HG02938 (cell line): ENCODE data around the gene JRKL.
"Not testable (repeated sequence)": the region's sequence is repeated elsewhere in the genome, so short reads cannot be mapped to it uniquely, and the experiment has no call there.

Experiments
- ATAC-seq: cut with Tn5 transposase; IDR thresholded peaks from one replicate; pipeline ENCODE4 v1.9.1; 2021; ENCODE audit warnings: mild to moderate bottlenecking, moderate library complexity; ENCODE audit not compliant: unreplicated experiment

The JRKL gene

DNA sequence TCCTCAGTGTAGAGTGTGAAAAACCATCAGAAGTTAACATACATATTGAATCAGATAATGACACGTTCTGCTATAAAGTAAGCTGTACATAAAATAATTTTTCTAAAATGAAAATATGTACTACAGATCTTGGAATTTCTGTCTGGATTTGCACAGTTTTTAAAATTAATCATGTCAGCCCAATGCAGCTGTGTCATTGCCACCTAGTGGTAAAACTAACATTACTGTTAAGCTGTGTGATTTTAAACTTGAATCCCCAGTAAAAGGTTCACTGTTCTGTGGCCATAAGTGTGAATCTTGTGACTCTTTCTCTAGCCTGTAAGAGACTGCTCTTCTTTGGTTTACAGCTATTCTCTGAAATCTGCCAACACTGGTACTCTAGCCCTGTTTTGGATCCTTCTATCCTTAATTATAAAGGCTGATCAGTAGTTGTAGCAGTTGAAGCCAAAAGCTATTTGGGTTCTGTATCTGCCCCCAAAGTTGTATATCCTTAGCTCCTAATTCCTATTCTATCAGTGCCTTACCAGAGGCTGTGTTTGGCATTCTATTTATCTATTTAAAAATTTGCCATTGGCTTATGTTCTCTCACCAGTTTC lies 4.0 kb downstream of the JRKL start:
- ATAC-seq: no peak

DNA sequence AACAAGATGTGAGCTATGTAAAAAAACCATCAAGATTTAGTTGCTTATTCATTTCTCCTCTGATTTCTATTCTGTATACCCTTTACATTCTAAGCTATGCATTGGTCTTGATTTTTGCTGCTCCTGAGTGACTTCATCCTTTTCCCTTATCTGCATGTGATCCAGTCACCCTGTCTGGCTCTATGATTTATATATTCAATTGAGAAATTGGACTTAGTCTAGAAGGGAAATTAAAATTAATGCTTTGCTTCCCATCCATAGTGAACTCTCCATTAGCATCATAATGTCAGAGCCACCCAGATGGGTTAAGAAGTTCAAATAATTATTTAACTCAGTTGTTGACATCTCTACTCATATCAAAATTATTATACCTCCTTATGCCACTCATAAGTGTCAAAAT lies 5.0 kb downstream of the JRKL start:
- no peak for ATAC-seq

DNA sequence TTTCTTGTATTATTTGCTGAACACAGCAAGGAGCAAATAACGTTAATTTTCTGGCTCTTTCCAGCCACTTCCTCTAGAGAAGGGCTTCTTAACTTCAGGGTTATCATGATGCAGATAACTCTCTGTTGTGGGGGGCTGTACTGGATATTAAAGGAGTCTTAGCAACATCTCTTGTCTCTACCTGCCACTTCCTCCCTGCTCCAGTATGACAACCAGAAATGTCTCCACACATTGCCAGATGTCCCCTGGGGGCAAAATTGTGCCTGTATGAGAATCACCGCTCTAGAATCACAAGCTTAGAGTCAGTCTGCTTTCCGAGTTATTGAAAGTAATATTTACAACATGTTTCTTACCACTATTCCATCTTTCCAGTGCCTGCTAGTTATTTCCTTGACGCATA lies 6.8 kb downstream of the JRKL start:
- ATAC-seq: no peak

DNA sequence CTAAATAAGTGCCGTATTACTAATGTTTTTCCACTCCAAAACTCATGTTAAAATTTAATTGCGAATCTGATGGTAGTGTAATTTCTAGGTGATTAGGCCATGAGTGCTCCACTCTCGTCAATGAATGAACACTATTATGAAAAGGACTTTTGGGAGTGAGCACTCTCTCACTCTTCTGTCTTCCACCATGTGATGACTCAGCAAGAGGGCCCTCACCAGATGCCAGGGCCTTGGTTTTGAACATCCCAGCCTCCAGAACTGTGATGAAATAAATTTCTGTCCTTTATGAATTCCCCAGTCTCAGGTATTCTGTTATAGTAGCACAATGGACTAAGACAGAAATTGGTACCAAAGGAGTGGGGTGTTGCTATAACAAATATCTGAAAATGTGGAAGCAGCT lies 8.1 kb downstream of the JRKL start:
- no peak for ATAC-seq

DNA sequence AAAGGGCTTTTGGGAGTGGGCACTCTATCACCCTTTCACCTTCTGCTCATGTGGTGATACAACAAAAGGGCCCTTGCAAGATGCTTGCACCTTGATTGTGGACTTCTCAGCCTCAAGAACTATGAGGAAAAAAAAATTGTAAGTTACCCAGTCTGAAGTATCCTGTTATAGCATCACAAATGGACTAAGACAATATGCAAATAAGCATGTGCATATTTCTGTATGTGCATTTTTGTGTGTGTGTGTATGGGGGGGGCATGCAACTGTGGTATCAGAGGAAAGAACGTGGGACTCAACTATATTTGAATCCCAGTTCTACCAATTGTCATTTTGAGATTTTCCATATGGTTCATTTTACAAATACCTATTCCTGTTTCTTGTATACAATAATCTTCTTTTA lies 10.9 kb downstream of the JRKL start:
- no peak for ATAC-seq

DNA sequence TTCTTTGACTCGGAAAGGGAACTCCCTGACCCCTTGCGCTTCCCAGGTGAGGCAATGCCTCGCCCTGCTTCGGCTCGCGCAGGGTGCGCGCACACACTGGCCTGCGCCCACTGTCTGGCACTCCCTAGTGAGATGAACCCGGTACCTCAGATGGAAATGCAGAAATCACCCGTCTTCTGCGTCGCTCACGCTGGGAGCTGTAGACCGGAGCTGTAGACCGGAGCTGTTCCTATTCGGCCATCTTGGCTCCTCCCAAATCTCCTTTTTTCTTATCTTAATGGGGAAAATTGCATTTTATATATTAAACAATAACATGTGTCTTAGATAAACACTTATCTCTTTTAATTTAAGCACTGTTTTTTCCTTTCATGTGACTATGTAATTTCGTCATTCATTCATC lies 21.6 kb downstream of the JRKL start:
- not testable (repeated sequence) for ATAC-seq

DNA sequence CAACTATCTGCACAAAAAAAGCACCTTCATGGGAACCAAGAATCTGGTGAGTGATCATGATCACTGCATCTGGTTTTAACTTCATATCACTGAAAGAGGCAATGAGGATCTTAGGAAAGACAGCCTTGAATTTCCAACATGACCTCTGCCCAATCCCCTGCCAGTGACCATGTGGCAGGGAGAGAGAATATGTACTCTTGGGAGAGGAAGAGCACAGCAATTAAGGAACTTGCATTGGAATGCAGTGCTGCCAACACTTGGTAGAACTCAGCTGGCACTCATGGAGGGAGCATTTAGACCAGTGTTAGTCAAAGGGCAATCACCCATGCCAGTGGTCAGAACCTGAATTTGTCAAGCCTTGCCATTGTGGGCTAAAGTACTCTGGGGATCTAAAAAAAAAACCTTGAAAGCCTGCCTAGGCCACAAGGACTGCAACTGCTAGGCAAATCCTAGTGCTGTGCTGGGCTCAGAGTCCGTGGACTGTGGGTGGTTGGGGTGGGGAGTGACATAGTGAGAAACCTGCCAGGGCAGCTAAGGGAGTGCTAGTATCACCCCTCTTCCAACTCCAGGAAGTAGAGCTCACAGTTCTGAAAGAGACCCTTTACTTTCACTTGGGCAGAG lies 23.1 kb downstream of the JRKL start:
- no peak for ATAC-seq

DNA sequence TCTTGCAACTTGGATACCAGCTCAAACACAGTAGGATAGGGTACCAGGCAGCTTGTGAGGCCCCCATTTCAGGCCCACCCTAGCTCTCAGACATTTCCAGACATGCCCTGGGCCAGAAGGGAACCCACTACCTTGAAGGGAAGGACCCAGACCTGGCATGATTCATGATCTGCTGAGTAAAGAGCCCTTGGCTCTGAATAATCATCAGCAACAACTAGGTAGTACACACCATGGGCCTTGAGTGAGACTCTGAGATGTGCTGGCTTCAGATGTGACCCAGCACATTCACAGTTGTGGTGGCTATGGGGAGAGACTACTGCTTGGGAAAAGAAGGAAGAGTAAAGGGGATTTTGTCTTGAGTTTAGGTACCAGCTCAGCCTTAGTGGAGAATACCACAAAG lies 23.6 kb downstream of the JRKL start:
- no peak for ATAC-seq

DNA sequence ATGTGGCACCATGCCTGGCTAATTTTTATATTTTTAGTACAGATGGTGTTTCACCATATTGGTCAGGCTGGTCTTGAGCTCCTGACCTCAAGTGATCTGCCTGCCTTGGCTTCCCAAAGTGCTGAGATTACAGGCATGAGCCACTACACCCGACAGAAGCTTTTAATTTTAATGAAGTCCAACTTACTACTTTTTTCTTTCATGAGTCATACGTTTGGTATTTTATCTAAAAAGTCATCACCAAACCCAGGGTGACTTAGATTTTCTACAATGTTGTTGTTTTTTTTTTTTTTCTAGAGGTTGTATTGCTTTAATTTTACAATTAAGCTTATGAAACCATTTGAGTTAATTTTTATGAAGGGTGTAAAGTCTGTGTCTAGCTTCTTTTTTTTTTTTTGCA lies 34.9 kb downstream of the JRKL start:
- ATAC-seq: no peak

DNA sequence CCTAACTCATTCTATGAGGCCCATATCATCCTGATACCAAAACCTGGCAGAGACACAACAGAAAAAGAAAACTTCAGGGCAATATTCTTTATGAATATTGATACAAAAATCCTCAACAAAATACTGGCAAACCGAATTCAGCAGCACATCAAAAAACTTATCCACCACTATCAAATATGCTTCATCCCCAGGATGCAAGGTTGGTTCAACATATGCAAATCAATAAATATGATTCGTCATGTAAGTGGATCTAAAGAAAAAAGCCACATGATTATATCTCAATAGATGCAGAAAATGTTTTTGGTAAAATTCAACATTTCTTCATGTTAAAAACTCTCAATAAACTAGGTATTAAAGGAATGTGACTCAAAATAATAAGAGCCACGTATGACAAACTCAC lies 40.9 kb downstream of the JRKL start:
- no peak for ATAC-seq

DNA sequence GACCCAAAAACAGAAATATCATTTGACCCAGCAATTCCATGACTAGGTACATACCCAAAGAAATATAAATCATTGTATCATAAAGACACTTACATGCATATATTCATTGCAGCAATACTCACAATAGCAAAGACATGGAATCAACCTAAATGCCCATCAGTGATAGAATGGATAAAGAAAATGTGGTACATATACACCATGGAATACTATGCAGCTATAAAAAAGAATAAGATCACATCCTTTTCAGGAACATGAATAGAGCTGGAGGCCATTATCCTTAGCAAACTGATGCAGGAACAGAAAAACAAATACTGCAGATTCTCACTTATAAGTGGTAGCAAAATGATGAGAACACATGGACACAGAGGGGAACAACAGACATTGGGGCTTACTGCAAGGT lies 42.8 kb downstream of the JRKL start:
- ATAC-seq: not testable (repeated sequence)
